Fibroblast of skin of left biceps (primary cell): ENCODE data around the gene TTC8.

ENCODE experiments used
- DNase-seq, 2 experiments: peaks; one replicate each; pipeline ENCODE4 v3.0.0-alpha.2; 2013; ENCODE audit warnings: low read depth in 2 of 2

Gene TTC8

DNA sequence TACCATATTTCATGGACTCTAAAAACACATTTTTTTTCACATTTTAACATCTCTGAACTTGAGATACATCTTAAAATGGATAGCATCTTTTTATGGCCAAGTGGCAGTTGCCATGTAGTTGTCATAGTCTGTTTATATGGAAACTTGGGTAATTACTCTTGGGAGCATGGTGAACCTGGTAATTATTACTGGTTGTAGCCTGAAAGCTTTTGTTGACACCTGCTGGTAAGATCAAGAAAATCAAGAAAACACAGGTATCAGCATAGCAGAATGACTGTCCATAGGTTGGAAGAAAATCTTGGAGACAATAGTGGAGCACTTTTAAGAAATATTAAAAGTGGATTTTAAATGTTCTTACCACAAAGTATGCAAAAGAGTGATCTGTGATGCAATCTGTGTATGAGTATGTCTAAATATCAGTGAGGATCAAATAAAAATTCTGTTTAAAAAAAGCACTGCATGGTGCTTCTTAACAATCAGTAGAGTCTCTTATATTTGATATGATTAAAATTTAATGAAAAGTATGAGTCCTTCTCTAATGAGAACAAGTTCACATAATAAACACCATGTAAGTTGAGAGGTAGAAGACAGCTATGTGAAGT is 44.2 kb downstream of the TTC8 start:
- no peak for DNase-seq

GRCh38 chr14:88870777-88871176 is 46.3 kb downstream of the TTC8 start:
- DNase-seq = no peak

DNA sequence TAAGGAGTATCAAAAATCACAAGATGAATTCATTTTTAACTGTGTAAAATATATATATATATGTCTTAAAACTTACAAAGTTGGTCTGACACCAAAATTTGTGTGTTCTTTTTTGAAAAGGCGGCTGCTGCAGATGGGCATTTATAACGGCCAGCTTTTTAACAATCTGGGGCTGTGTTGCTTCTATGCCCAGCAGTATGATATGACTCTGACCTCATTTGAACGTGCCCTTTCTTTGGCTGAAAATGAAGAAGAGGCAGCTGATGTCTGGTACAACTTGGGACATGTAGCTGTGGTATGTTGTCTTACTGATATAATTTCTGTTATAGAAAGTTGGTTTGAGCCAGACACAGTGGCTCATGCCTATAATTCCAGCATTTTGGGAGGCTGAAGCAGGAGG is 47.0 kb downstream of the TTC8 start:
- DNase-seq = no peak

DNA sequence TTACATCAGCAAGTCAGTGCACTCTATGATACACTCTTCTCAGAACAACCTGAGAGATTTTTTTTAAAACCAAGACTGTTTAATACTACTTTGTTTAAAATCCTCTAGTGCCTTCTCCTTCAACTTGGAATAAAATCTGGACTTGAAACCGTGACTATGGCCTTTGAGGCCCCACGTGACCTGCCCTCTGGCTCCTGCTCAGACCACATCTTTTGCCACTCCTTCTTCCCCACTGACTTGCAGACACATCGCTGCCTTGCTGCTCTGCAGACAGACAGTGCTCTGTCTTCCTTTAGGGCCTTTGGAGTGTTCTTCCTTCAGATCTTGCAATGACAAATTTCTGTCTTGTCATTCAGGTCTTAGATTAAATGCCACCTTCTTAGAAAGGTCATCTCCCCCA is 48.5 kb downstream of the TTC8 start:
- DNase-seq = no peak

- DNase-seq = no peak
Measured at GRCh38 chr14:88877192-88877591, 52.7 kb downstream of the TTC8 start.

- DNase-seq = peak; percentile 20 to 33
Measured at GRCh38 chr14:88879022-88879421, 54.6 kb downstream of the TTC8 start.

GRCh38 chr14:88882236-88882635 is 57.8 kb downstream of the TTC8 start:
- DNase-seq = no peak

GRCh38 chr14:88895116-88895515 is 70.7 kb downstream of the TTC8 start:
- DNase-seq = no peak

DNA sequence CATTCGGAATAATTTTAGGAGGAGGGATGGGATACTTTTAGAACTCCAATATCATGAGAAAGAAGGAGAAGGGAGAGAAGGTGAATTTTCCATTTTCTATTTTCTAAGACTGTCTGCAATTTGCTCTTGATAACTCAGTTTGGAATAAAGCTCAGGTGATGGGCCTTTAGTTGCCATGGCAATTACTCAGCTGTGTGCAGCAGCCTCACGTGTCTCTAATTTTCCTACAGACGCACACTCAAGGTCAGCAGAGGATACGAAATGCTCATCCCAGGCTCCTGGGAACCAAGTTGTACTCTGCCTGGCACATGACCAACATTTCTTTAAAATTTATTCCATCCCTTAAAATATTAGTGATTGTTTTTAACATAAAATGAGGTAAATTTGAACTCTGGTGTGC is 76.7 kb downstream of the TTC8 start:
- DNase-seq = no peak

DNA sequence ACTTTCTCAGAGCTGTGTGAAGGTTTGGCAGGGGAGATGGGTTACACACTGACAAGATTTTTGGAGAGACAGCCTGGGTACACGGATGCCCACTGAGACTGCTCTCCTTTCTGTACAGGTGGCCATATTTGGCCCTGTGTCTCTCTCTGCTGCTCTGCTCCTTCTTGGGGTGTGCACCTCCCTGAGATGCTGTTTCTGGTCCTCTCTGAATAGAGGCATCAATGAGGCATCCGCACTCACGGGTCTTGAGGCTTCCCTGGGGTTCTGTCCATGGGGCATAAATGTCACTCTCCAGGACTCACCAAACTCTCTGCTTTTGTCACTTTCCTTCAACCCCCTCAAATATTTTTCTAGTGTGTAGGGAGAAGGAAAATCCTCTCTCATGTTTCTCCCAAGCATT is 77.5 kb downstream of the TTC8 start:
- no peak for DNase-seq

DNA sequence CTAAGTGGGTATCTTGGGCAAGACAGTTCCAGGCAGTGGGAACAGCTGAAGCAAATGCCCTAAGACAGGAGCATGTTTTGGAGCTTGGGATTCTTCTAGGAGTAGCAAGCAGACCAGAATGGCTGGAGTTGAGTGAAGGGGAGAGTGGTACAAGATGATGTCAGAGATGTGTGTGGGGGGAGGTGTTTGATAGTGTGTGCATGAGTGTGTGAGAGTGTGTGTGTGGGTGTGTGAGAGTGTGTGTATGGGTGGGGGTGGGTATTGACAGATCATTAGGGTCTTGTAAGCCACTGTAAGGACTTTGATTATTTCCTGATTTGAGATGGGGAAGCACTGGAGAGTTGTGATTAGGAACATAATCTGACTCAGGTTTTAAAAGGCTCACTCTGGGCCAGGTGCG is 78.4 kb downstream of the TTC8 start:
- DNase-seq = no peak

GRCh38 chr14:88904206-88904647 is 79.8 kb downstream of the TTC8 start:
- DNase-seq = no peak

GRCh38 chr14:88904864-88905263 is 80.4 kb downstream of the TTC8 start:
- DNase-seq = peak in 1 of 2 experiments; percentile 2

DNA sequence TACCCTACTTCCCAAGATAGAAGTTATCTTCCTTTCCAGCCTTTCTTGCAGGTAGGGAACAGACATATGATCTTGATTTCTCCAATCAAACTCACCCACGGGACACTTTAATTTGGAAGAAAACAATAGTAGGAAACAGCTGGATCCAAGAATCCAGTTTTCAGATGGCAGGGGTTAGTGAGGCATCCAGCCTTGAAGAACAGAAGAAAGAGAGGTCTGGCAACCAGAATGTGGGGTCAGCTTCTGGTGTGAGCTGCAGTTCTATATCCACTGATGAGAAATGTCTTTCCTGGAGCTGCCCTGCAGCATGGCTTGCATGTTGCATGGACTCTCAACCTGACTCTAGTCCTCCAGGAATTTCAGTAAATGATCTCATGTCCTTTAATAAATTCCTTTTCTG is 83.8 kb downstream of the TTC8 start:
- DNase-seq = no peak

- no peak for DNase-seq
Measured at GRCh38 chr14:88910386-88910785, 85.9 kb downstream of the TTC8 start.

DNA sequence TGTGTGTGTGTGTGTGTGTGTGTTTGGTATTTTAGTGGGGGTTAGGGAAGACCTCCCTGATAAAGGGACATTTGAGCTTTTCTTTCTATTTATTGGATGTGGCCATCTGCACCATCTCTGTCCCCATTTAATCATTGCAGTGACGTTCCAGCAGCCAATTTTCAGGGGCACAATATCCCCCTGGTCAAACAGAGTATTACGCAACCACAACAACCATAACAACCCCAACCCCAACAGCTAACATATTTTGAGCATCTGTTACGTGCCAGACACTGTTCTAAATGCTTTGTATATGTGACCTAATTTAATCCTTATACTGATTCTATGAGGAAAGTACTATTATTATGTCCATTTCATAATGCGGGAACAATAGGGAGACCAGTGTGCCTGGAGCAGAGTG is 87.4 kb downstream of the TTC8 start:
- no peak for DNase-seq

DNA sequence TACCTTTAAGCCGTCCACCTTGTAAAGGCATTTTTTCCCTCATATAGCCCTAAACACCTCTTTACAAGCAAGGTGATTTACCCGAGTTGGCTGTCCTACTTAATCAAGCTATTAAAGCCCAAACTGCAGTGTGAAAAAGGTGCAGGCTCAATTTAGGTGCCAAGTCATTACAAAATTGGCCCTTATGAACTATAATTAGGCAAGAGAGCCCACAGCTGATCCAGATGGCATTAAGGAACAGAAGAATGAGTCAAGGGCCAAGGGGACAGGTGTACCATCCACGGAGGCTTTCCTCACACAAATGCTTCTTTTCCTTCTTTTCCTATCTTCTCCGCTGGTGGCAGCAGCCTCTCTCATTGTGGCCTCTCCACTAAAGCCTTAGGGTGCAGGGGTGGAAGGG is 90.5 kb downstream of the TTC8 start:
- DNase-seq = no peak

- DNase-seq = no peak
Measured at GRCh38 chr14:88919502-88919901, 95.1 kb downstream of the TTC8 start.
